H1 (cell line): ENCODE data around the gene ZNF536. TPM values are rescaled to one million over a fixed set of nuclear protein-coding genes. Genes with fewer than 3 reads are reported as not detected.

Source experiments
- CTCF ChIA-PET: fragments of 300-600 bp; sonication (Branson Sonifier 250); formaldehyde crosslinking; loops from one replicate; lab custom pipeline; 2021; ENCODE audit not compliant: partially characterized antibody; lab: Charles Lee
- POLR2A ChIA-PET: fragments of 300-600 bp; sonication (Branson Sonifier 250); formaldehyde crosslinking; loops from one replicate; lab custom pipeline; 2021; ENCODE audit warnings: inconsistent platforms; ENCODE audit not compliant: partially characterized antibody; lab: Charles Lee
- DNase-seq, 2 experiments: peaks; one replicate each; pipeline versions ENCODE4 v3.0.0 to v3.0.0-alpha.2; 2010 to 2022; ENCODE audit warnings: low spot score in 2 of 2, low read depth in 1 of 2, mixed read lengths in 1 of 2
- FAIRE-seq: peaks from 2 replicates; lab custom pipeline; 2011; peaks lifted over from hg19 to GRCh38; lab: Jason Lieb, UNC
- H2AFZ ChIP-seq: 2 replicates; pipeline ENCODE4 v1.8.1; 2012; ENCODE audit warnings: low read length, inconsistent platforms
- H2AK5ac ChIP-seq: 2 replicates; pipeline ENCODE4 v1.6.1; 2013; ENCODE audit warnings: low read depth, low read length
- H2BK120ac ChIP-seq: replicated peaks from 2 replicates; pipeline ENCODE3; 2013; ENCODE audit warnings: low read depth, low read length, inconsistent platforms
- H2BK12ac ChIP-seq: 2 replicates; pipeline ENCODE4 v1.6.1; 2013; ENCODE audit warnings: low read depth, low read length
- H2BK15ac ChIP-seq: 2 replicates; pipeline ENCODE4 v1.6.1; 2013; ENCODE audit warnings: low read length
- H2BK20ac ChIP-seq: 2 replicates; pipeline ENCODE4 v1.6.1; 2013; ENCODE audit warnings: low read length
- H2BK5ac ChIP-seq: 2 replicates; pipeline ENCODE4 v1.6.1; 2013; ENCODE audit warnings: low read depth, low read length
- H3K14ac ChIP-seq: 2 replicates; pipeline ENCODE4 v1.6.1; 2013; ENCODE audit warnings: inconsistent platforms; ENCODE audit not compliant: insufficient read length
- H3K18ac ChIP-seq: 2 replicates; pipeline ENCODE4 v1.6.1; 2013; ENCODE audit warnings: low read length; ENCODE audit errors: extremely low read depth
- H3K23ac ChIP-seq: 2 replicates; pipeline ENCODE4 v1.6.1; 2013; ENCODE audit warnings: inconsistent platforms; ENCODE audit not compliant: insufficient read length
- H3K23me2 ChIP-seq: 2 replicates; pipeline ENCODE4 v1.6.1; 2013; ENCODE audit warnings: low read depth, low read length
- H3K27ac ChIP-seq: 2 replicates; pipeline ENCODE4 v1.6.1; 2011; ENCODE audit warnings: low read depth, low read length, inconsistent platforms
- H3K27me3 ChIP-seq, 4 experiments: replicated peaks in 1 of 4; 1 replicate in 1 of 4; 2 replicates in 3 of 4; pipeline versions ENCODE4 v1.6.1 to v1.8.1; 2011 to 2013; ENCODE audit warnings: low read length in 3 of 4, mild to moderate bottlenecking in 3 of 4, inconsistent platforms in 2 of 4, mixed read lengths in 2 of 4, moderate library complexity in 1 of 4; ENCODE audit not compliant: control insufficient read depth in 3 of 4, insufficient read depth in 3 of 4; ENCODE audit errors: extremely low read depth in 1 of 4
- H3K36me3 ChIP-seq, 4 experiments: 2 replicates each; pipeline versions ENCODE4 v1.6.1 to v1.8.1; 2011 to 2013; ENCODE audit warnings: mild to moderate bottlenecking in 4 of 4, low read length in 3 of 4, moderate library complexity in 2 of 4, control low read depth in 1 of 4, inconsistent platforms in 1 of 4; ENCODE audit not compliant: insufficient read depth in 4 of 4, control insufficient read depth in 2 of 4
- H3K4ac ChIP-seq: replicated peaks from 2 replicates; pipeline ENCODE3; 2013; ENCODE audit warnings: low read length, low read depth, mixed read lengths, inconsistent platforms; ENCODE audit not compliant: insufficient read length
- H3K4me1 ChIP-seq, 4 experiments: replicated peaks in 1 of 4; 1 replicate in 1 of 4; 2 replicates in 3 of 4; pipeline versions ENCODE4 v1.6.1 to v1.8.1; 2011 to 2013; ENCODE audit warnings: low read length in 3 of 4, inconsistent platforms in 2 of 4, mixed read lengths in 1 of 4; ENCODE audit not compliant: insufficient read depth in 4 of 4, control insufficient read depth in 3 of 4
- H3K4me2 ChIP-seq, 2 experiments: 2 replicates each; pipeline versions ENCODE4 v1.6.1 to v1.8.1; 2011 to 2013; ENCODE audit warnings: low read depth in 2 of 2, low read length in 2 of 2, control low read depth in 1 of 2, inconsistent platforms in 1 of 2, mild to moderate bottlenecking in 1 of 2; ENCODE audit not compliant: insufficient read depth in 1 of 2
- H3K4me3 ChIP-seq, 4 experiments: fragments of 200-600, 300-600 bp in 1 of 4; sonication (generic), shearing (Covaris generic), sonication (Bioruptor Twin) in 1 of 4; 2 replicates each; pipeline versions ENCODE4 v1.5.1 to v1.8.1; 2011 to 2016; ENCODE audit warnings: low read length in 4 of 4, low read depth in 3 of 4, control low read depth in 2 of 4, inconsistent platforms in 2 of 4, mild to moderate bottlenecking in 2 of 4, mixed read lengths in 1 of 4, moderate library complexity in 1 of 4; ENCODE audit not compliant: insufficient read depth in 2 of 4; ENCODE audit errors: extremely low read depth in 1 of 4
- H3K56ac ChIP-seq: replicated peaks from 2 replicates; pipeline ENCODE3; 2013; ENCODE audit warnings: low read depth, mild to moderate bottlenecking, mixed read lengths, low read length, inconsistent platforms; ENCODE audit not compliant: insufficient read length
- H3K79me1 ChIP-seq: 2 replicates; pipeline ENCODE4 v1.6.1; 2013; ENCODE audit warnings: low read depth, low read length, control low read depth
- H3K79me2 ChIP-seq, 2 experiments: 2 replicates each; pipeline versions ENCODE4 v1.6.1 to v1.8.1; 2012 to 2013; ENCODE audit warnings: low read length in 2 of 2, mild to moderate bottlenecking in 2 of 2, inconsistent platforms in 1 of 2; ENCODE audit not compliant: insufficient read depth in 2 of 2, control insufficient read depth in 1 of 2
- H3K9ac ChIP-seq, 4 experiments: replicated peaks in 1 of 4; 1 replicate in 1 of 4; 2 replicates in 3 of 4; pipeline versions ENCODE4 v1.6.1 to v1.8.1; 2011 to 2013; ENCODE audit warnings: low read depth in 3 of 4, low read length in 3 of 4, control low read depth in 2 of 4, mild to moderate bottlenecking in 2 of 4, moderate library complexity in 2 of 4, inconsistent platforms in 1 of 4; ENCODE audit errors: extremely low read depth in 1 of 4
- H3K9me3 ChIP-seq, 2 experiments: 2 replicates each; pipeline versions ENCODE4 v1.6.1 to v1.8.1; 2012 to 2013; ENCODE audit warnings: mild to moderate bottlenecking in 2 of 2, moderate library complexity in 2 of 2, control low read depth in 1 of 2, inconsistent platforms in 1 of 2, low read depth in 1 of 2, low read length in 1 of 2, mixed read lengths in 1 of 2; ENCODE audit not compliant: insufficient read depth in 2 of 2
- H4K20me1 ChIP-seq, 2 experiments: replicated peaks in 1 of 2; 2 replicates each; pipeline versions ENCODE3 to v1.8.1; 2011 to 2013; ENCODE audit warnings: inconsistent platforms in 2 of 2, low read length in 2 of 2, mild to moderate bottlenecking in 1 of 2; ENCODE audit not compliant: insufficient read depth in 2 of 2, control insufficient read depth in 1 of 2
- H4K5ac ChIP-seq: 2 replicates; pipeline ENCODE4 v1.6.1; 2013; ENCODE audit warnings: low read length, low read depth, mixed read lengths, inconsistent platforms; ENCODE audit not compliant: insufficient read length
- H4K8ac ChIP-seq: 2 replicates; pipeline ENCODE4 v1.8.0; 2013; ENCODE audit warnings: mild to moderate bottlenecking, moderate library complexity, low read length, inconsistent platforms; ENCODE audit not compliant: insufficient read depth; ENCODE audit errors: extremely low read depth
- H4K91ac ChIP-seq: replicated peaks from 2 replicates; pipeline ENCODE3; 2013; ENCODE audit warnings: low read length, mixed read lengths, inconsistent platforms; ENCODE audit not compliant: insufficient read length
- ASH2L ChIP-seq: fragments of 200-600, 300-600 bp; sonication (generic); IDR thresholded peaks from one replicate; pipeline ENCODE4 v1.7.1; 2017; ENCODE audit warnings: low read length
- BCL11A ChIP-seq, 2 experiments: IDR thresholded peaks; one replicate each; pipeline ENCODE4 v1.6.1; 2011; ENCODE audit warnings: low read depth in 2 of 2, low read length in 2 of 2, mild to moderate bottlenecking in 2 of 2
- CHD1 ChIP-seq: IDR thresholded peaks from 2 replicates; pipeline ENCODE4 v1.6.1; 2012; ENCODE audit warnings: low read depth, low read length, improper control_type of control experiment
- CHD2 ChIP-seq: IDR thresholded peaks from 2 replicates; pipeline ENCODE4 v1.6.1; 2012; ENCODE audit warnings: low read length, improper control_type of control experiment
- EZH2 ChIP-seq: fragments of 200-600 bp; sonication (generic); IDR thresholded peaks from 2 replicates; pipeline ENCODE4 v1.7.1; 2012; ENCODE audit warnings: low read depth, mild to moderate bottlenecking, moderate library complexity, low read length, inconsistent platforms; ENCODE audit not compliant: severe bottlenecking
- HDAC6 ChIP-seq: IDR thresholded peaks from one replicate; pipeline ENCODE4 v1.7.1; 2012; ENCODE audit warnings: low read depth, mild to moderate bottlenecking, inconsistent platforms, low read length, moderate library complexity
- JUND ChIP-seq: IDR thresholded peaks from 2 replicates; pipeline ENCODE4 v1.6.1; 2011; ENCODE audit warnings: mild to moderate bottlenecking, improper control_type of control experiment, low read length
- KDM5A ChIP-seq: fragments of 200-600 bp; IDR thresholded peaks from 2 replicates; pipeline ENCODE4 v1.7.1; 2012; ENCODE audit warnings: mild to moderate bottlenecking, low read length, inconsistent platforms, mixed read lengths
- RNF2 ChIP-seq: fragments of 200-900, 300-1000 bp; sonication (generic); IDR thresholded peaks from 2 replicates; pipeline ENCODE4 v1.7.1; 2016; ENCODE audit warnings: borderline replicate concordance, low read depth, mild to moderate bottlenecking, antibody characterized with exemption, low read length; ENCODE audit not compliant: poor library complexity, severe bottlenecking; ENCODE audit errors: missing control alignments
- SIN3A ChIP-seq, 2 experiments: IDR thresholded peaks in 1 of 2; conservative IDR thresholded peaks in 1 of 2; 2 replicates each; pipeline ENCODE4 v1.6.1; 2011 to 2012; ENCODE audit warnings: low read length in 2 of 2, improper control_type of control experiment in 1 of 2, low read depth in 1 of 2, mild to moderate bottlenecking in 1 of 2
- SP4 ChIP-seq: IDR thresholded peaks from 2 replicates; pipeline ENCODE4 v1.6.1; 2012; ENCODE audit warnings: low read length, inconsistent platforms
- SUZ12 ChIP-seq: fragments of 200-600 bp; sonication (generic); IDR thresholded peaks from 2 replicates; pipeline ENCODE4 v1.6.1; 2012; ENCODE audit warnings: mild to moderate bottlenecking, inconsistent platforms, low read length, moderate library complexity, mixed read lengths
- TAF7 ChIP-seq: optimal IDR thresholded peaks from 2 replicates; pipeline ENCODE3; 2011; ENCODE audit warnings: low read depth, mild to moderate bottlenecking, inconsistent platforms, low read length, moderate library complexity, borderline replicate concordance
- TEAD4 ChIP-seq: IDR thresholded peaks from 2 replicates; pipeline ENCODE4 v1.6.1; 2012; ENCODE audit warnings: low read depth, low read length, inconsistent platforms, mixed read lengths
- WGBS, 2 experiments: shearing (Covaris generic) in 1 of 2; methylation state at CpG; one replicate each; pipeline versions ENCODE4 v1.1.6 to v1.1.7; 2013 to 2015; ENCODE audit warnings: low lambda C conversion rate in 2 of 2, mixed read lengths in 2 of 2, inconsistent platforms in 1 of 2, low coverage in 1 of 2, missing lambda C conversion rate in 1 of 2; ENCODE audit not compliant: insufficient replicate concordance in 2 of 2, insufficient coverage in 1 of 2, insufficient read length in 1 of 2; ENCODE audit errors: extremely low coverage in 1 of 2, missing lambda C conversion rate in 1 of 2; 5-methylcytosine and 5-hydroxymethylcytosine counted together
- polyA plus RNA-seq, 7 experiments: library from polyadenylated mRNA; depleted of rRNA in 3 of 7; stranded (reverse) in 5 of 7; unstranded in 2 of 7; fragments of >200 nt in 5 of 7; fragments of 200-250 nt in 2 of 7; gene quantifications; 1 replicate in 5 of 7; 2 replicates in 1 of 7; 4 replicates in 1 of 7; pipeline versions ENCODE4 v1.2.1 to v1.2.3, GENCODE V29; 2011 to 2013; ENCODE audit warnings: missing spikeins in 2 of 7, mixed read lengths in 2 of 7
- total RNA-seq: library from RNA; stranded (reverse); fragmentation: NEBNext Ultra II Directional; extraction: Animal tissue kit (Norgen Biotek cat#: 25700); gene quantifications from 2 replicates; pipeline ENCODE4 v1.2.1, GENCODE V29; 2021

ZNF536 gene
- total and polyA plus RNA-seq, 2 of the 8 experiments (the other 6 are each of a cell fraction or from before 2014, with no cell fraction given), result 0.09 to 0.11 TPM

DNA sequence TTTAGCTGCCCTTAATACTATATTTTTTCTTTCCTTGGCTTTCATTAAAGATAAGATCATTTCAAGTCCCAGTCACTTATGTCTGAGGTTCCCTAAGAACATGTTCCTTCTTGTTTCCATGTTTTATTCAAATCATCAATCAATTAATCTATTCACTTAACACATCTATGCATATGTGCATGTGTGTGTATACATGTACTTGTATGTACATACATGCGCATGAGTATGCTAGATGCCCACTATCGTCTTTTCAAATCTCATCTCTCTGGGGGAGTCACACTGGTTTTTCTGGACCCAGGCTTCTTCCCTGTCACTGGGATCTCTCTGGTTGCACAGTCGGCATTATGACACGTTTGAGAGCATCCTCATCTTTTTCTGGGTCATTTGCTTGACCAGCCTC, 108.9 kb downstream of the ZNF536 start:
- FAIRE-seq, result no peak
- Histone ChIP-seq H3K4me3 (no peak overlapping the region), H3K27me3 (no peaks in the 10 kb centered on the region), H3K36me3 (no peaks in the 10 kb centered on the region), H3K27ac (no peak overlapping the region), H4K91ac (no peak overlapping the region), H3K14ac (no peak overlapping the region), H2AK5ac (no peak overlapping the region), H4K8ac (no peak overlapping the region), H2BK120ac (no peak overlapping the region), H2AFZ (no peak overlapping the region), H2BK5ac (no peak overlapping the region), H3K4me2 (no peak overlapping the region), H3K18ac (no peak overlapping the region), H3K23me2 (no peaks in the 10 kb centered on the region), H3K4ac (no peak overlapping the region), H2BK15ac (no peak overlapping the region), H4K5ac (no peak overlapping the region), H4K20me1 (no peaks in the 10 kb centered on the region), H2BK12ac (no peak overlapping the region), H3K9ac (no peak overlapping the region), H3K9me3 (peaks cover 0 to 4% of the 10 kb centered on the region in 2 experiments; a peak in 1 of 4 replicates), H3K56ac (no peak overlapping the region), H3K79me2 (no peaks in the 10 kb centered on the region), H2BK20ac (no peak overlapping the region), H3K79me1 (no peaks in the 10 kb centered on the region), H3K23ac (no peak overlapping the region), H3K4me1 (no peaks in the 10 kb centered on the region)
- ChIA-PET POLR2A (no interaction called here), CTCF (no interaction called here)
- WGBS, 2 experiments, result 93% methylated on average over 4 of the region's 4 CpGs; no CpG with 5 or more reads in 1 of the 2 experiments
- DNase-seq, result no peak
- TF ChIP-seq ASH2L, result no peak
- no peak for TF ChIP-seq EZH2
- no peak for TF ChIP-seq TAF7
- TF ChIP-seq HDAC6, result no peak
- TF ChIP-seq TEAD4, result no peak
- TF ChIP-seq JUND, result no peak
- no peak for TF ChIP-seq SUZ12
- no peak for TF ChIP-seq CHD1
- no peak for TF ChIP-seq SIN3A (conservative IDR thresholded peaks at IDR 0.05 in 1 of 2, IDR thresholded peaks at IDR 0.05 in 1 of 2; ENCODE audit: low read depth in 1 of 2, low read length in 2 of 2)
- no peak for TF ChIP-seq SP4
- no peak for TF ChIP-seq CHD2
- no peak for TF ChIP-seq KDM5A
- TF ChIP-seq RNF2, result no peak
- no peak for TF ChIP-seq BCL11A (IDR thresholded peaks at IDR 0.05; ENCODE audit: low read depth in 2 of 2, low read length in 2 of 2)
